GM21786 (cell line): ENCODE measurements around the gene ERF.
A peak's percentile ranks its signal among the peaks of the same experiment; 100 is the strongest.

ENCODE experiments used
- ATAC-seq: cut with Tn5 transposase; IDR thresholded peaks from one replicate; pipeline ENCODE4 v1.9.1; 2021; ENCODE audit not compliant: unreplicated experiment

Gene ERF

DNA sequence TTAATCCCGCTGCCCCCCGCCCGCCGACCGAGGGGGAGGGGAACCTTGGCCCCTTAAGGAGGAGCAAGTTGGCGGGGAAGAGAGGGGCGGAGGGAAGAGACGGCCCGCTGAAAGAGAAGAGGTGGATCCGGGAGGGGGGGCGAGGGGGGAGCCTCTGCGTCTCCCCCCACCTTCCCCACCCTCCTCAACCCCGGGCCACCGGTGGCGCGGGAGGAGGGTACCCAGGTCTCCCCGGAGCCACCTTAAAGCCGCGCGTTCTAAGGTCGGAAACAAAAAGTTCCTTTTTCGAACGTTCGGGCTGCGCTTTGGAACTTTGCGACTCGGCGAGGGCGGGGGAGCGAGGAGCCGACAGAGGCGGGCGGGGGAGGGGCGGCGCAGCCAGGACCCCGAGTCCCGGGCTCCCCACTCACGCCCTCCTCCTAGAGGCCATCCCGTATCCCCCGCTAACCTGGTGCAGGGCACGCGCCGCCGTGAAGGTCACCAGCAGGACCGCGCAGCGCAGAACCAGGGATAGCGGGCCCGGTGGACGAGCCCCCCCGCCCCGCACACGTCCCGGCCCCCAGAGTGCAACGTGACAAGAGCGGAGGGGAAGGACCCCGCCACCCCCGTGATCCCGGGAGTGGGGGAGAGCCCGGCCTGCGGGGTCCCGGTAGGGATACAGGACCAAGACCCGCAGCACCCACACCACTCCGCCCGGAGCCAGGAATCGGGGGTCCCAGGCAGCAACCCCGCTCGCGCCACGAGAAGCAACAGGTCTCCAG lies 659 bp downstream of the ERF start:
- peak; percentile 40 for ATAC-seq

DNA sequence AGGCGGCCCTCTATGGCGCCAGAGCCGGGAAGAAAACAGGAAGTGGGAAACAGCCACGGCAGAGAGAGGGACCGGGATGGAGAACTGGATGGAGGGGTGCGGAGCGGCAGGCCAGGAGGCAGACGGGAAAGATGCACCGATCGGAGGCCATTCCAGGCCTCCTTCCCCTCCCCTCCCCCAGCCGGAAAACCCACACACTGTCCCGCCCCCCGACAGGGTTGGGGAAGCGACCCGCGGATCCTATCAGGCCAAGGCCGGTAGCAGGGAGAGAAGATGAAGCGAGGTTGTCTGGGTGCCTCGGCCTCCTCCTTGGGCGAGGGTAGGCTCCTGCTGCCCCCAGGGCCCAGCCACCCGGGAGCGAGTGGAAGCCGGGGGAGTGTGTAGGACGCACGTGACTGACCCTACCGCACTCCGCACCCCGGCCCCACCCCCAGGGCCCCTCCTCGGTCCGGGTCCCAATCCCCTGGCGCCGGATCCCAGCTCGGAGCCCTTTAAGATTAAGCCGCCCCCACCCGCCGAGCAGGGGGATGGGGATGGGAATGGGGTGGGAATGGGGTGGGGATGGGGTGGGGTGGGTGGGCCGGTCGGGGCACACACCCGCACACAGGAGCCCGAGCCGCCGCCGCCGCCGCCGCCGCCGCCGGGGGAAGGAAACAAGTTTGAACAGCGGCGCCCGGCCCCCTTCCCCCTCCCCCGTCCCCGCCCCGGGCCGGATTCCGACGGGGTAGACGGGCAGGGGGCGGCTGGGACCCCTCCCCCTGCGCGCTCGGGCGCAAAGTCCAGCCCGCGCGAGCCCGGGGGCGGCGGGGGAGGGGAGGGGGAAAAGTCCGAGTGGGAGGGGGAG lies 1.5 kb downstream of the ERF start:
- ATAC-seq: peak; percentile 13

DNA sequence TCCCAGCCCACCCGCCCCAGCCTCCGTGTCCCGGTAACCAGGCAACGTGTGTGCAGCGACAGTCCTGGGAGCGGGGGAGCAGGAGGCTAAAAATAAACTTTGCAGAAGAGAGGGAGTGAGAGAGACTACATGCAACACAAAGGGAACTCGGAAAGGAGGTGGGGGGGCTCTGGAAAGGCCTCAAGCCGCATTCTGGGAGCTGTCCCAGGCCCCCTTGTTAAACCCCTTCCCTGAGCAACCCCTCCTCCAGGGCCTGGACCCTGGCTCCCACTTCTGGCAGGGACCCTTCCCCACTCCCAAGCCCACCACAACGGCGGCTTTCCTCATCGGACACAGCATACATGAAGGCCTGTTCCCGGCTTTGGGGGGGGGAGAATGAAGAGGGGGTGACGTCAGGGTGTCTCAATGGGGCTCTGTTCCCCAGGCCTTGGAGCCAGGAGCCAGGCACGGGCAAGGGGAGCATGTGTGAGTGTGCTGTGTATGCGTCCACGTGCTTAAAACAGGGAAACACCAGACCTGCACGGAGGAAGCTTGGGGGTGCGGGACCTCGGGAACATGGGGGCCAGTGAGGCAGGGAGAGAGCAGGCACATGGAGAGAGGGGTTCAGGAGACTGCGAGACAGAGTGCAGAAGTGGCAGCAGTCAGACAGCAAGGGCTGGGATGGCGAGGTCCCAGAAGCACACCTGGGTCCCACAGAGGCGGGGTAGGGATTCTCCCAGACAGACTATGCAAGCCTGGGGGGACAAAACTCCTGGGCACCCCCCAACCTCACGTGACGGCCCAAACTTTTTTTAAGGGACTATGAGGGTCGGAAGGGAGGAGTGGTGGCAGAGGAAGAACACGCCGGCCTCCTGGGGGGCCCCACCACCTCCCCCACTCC lies 2.3 kb downstream of the ERF start:
- no peak for ATAC-seq

DNA sequence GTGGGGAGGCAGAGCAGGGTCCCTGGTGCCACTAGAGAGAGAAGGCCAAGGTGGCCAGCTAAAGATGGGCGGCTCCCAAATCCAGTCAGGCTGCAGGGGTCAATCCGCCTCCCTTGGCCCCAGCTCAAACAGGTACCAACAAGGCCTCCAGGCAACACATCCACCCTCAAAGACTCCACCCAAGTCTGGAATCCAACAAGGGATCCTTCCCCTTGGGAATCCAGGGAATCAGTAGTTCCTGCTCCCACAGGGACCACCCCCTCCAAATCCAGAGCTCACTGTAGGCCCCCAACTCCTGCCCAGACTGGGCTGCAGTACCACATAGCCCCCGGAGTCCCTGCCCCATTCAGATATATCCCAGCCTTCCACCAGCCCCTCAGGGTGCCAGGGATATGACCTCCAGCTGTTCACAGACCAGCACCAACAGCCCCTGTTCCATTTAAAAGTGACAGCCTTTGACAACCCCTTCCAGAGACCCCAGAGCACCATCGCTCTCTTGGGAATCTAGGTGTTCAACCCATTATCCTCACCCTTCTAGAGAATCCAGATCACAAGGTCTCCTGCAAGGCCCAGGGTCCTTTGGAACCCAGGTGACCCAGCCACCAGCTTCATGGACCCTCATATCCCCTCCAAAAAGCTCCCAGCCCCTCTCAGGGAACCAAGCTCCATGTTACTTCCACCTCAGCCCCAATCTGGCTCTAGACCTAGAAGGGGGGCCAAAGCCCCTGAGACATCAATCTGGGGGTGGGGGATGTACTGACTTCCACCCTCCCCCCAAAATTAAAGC lies 3.2 kb downstream of the ERF start:
- ATAC-seq: no peak

DNA sequence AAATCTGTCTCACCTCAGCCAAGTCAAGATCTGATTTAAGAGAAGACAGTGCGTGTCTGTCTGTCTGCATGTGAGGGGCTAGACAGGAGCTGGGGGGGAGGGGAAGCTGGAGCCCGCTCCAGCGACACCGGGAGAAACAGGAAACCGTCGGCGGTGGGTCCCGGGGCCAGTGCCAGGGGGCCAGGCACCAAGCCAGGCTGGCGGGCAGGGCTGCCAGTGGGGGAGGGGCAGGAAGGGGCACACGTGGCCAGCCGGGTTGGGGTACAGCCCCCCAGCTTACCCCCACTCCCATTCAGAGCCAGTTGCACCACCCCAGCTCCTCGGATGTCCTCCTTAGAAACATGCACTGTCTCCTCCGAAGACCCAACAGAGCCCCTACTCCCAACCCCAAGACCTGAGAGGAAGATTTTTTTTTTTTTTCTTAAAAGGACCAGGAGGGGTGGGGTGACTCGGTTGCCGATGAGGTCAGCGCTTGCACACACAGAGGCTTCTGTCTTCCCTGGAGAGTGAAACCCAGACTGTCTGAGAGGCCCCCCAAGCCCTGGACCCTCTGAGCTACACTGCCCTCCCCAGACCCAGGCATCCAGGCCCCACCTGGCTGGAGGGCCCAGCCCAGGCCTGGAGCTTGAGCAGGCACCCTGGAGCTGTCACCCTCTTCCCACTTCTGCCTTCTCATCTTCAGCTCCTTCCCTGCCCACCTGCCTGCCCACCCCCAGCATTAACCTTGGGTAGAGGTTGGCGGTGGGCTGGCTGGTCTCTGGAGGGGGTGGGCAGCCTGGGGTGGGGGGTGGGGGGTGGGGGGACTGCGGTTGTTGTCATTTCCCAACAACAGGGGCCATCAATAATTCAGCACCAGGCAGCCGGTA lies 4.0 kb downstream of the ERF start:
- ATAC-seq: no peak

DNA sequence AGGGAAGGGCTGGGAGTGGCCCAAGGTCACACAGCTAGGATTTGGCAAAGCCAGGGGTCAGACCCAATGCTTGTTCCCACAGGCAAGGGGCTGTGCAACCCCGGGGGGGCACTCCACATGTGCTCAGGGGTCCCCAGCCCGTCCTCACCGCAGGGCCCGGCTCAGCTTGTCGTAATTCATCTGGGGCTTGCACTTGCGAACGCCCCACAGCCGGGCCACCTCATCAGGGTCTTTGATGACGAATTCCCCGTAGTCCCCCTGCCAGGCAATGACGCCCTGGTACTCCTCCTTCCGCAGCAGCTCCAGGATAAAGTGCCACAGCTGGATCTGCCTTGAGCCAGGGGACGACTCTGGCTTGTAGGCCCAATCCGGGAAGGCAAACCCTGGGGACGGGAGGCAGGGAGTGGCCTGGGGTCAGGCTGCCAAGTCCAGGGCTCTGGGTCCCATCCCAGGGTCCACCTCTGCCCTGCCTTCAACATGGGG lies 4.7 kb downstream of the ERF start:
- ATAC-seq: no peak

DNA sequence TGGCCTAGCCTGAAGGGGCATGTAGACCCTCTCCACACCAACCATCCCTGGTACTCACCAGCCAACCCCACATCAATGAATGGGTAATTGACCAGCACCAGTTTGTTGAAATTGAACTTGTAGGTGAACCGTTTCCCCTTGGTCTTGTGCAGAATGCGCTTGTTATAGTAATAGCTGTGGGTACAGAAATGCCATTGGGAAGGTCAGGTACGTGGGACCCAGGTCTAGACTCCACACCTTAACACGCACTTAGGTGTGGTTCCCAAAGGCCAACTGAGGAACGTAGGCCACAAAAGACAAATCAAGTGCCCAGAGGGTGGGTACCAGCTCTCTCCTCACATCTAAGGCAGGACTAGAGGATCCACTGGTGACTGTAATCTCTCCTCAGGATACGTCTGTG lies 5.2 kb downstream of the ERF start:
- ATAC-seq: no peak

DNA sequence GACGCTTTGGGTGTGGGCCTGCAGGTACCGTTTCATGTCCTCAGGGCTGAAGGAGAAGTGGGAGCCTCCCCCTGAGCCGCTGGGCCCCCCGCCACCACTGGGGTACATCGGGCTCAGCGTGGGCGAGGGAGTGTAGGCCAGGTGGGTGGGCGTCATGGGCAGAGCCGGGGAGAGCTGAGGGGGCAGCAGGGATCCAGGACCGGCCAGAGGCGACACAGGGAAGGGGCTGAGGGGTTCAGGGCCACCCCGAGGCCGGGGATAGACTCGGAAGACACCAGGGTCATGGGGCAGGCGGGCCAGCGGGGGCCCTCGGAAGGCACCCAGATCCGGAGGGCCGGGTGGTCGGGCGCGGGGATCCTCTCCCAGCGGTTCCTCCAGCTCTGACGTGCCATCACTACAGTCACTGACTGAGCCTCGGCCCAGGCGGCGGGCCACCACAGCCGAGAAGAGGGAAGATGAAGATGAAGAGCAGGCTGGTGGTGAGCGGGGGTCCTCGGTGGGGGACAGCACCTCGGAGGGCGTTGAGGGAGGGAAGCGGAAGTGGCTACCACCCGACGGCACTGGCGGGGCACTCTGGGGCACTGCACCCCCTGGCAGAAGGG lies 5.7 kb downstream of the ERF start:
- no peak for ATAC-seq

DNA sequence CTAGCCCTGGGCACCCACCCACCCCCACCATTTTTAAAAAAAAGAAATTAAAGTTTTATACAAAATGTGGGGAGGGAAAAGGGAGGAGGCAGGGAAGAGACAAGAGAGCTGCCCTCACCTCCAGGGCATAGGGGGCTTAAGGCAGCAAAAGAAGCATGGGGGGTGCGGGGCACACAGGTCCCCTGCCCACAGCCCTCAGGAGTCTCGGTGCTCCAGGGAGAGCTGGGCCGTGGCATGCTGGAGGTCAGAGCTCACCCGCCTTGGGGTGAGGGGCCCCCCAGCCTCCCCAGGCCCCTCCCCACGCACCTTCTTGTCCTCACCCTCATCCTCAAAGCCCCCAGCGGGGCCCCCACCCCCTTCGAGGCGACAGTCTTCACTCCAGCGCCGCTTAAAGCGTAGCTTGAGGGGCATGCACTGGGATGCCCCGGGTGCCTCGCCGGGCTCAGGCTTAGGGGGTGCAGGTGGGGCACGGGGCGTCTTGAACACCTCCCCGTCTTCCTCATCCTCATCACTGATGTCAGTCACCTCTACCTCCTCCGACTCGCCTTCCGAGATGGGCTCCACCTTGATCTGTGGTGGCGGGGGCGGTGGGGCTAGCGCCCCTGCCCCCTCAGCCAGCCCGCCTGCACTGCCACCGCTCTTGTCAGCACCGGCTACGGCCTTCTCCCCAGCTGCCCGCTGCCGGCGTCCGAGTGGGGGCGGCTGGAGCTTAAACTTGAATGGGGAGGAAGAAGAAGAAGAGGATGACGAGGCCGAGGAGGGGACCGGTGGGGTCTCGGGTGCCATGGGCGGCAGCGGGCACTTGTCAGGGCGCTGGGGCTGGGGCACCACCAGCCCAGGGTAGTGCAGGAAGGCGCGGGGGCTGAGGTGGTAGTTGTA lies 6.4 kb downstream of the ERF start:
- ATAC-seq: no peak

DNA sequence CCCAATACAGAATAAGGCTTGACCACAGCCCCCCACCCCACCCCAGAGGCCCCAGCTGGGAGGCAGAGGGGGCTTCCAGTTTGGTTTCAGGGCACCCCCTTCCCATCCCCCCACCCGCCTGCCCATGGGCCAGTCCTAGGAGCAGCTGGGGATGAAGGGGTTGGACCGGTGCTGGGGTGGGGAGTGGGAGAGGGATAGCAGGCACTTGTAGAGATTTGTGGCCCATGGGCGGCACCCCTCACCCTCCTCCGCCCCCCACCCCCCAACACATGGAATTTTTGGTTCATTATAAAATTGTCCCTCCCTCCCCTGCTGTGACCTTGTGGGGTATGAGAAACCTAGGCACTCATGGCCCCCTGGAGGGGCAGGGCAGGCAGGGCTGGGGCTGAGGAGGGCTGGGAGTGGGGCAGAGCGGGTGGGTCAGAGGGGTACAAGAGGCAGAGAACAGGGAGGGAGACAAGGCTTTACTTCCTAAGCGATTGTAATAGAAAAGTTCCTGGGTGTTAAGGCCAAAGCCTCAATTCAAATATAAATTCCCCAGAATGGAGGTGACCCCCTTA lies 7.2 kb downstream of the ERF start:
- ATAC-seq: no peak

DNA sequence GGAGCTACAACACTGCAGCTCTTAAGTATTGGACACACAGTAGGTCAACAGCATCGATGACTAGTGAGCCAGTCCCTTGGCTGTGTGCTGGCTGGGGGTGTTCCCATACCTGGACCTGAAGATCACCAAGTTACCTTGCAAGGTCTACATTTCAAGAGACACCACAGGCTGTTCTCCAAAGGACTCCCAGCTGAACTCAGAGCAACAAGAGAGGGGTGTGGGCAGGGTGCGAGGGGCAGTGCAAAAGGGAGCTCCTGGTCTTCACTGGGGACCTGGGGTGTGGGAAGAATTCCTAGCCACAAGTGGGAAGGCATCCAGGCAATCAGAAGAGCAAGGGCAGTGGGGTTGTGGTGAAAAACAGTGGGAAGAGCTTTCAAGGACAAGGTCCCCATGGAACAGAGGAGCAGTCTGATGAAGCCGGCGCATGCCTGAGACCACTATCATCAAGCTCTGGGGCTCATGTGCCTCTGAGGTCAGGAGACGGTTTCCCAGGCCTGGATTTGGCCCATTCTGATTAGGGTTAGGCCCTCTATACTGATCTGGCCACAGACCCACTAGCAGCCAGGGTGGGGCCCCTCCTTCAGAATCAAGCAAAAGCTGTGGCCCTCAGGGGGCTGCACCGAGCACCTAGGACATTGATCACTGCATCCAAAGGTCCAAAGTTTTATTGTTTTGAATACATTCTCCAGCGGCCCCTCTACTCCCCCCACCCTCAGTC lies 7.8 kb downstream of the ERF start:
- ATAC-seq: no peak

DNA sequence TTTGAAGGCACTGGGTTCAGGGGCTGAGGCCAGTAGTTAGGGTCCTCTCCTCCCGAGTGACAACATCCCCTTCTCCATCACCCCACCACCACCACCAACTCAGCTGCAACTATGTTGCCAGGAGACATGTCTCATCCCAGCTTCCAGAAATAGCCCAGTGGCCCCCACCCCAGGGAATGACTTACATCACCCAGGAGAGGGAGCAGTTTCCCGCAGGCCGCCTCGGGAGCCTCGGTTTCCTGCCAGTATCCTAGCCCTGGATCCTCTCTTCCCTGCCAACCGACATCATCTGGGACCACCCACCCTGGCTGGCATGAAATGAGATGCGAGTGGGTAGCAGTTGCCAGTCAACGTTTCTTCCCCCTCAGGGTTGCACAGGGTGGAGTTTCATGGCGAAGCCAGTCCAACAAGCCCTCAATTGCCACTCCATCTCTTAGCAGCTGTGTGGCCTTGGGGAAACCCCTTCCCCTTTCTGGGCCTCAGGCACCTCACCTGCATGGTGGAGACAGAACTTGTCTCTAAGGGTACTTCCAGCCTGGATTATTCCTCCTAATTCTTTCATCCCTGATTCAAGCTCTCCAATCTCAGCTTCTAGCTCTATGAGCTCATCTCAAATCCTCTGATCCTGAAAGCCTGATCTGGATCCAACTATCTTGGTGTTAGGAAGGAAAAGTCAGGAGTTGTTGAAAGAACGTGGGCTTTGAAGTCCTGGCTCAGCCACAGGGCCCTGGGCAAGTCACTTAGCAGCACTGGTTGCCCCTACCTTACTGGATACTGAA lies 8.6 kb downstream of the ERF start:
- no peak for ATAC-seq

DNA sequence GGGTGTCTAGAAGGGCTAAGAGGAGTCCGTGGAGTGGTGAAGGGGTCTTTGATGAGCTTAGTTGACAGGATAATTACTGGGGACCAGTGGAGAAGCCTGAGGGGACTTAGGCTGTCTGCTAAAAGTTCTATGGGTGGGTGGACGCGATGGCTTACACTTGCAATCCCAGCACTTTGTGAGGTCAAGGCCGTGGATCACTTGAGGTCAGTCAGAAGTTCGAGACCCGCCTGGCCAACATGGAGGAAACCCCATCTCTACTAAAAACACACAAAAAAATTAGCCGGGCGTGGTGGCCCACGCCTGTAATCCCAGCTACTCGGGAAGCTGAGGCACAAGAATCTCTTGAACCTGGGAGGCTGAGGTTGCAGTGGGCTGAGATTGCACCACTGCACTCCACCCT lies 9.7 kb downstream of the ERF start:
- no peak for ATAC-seq

DNA sequence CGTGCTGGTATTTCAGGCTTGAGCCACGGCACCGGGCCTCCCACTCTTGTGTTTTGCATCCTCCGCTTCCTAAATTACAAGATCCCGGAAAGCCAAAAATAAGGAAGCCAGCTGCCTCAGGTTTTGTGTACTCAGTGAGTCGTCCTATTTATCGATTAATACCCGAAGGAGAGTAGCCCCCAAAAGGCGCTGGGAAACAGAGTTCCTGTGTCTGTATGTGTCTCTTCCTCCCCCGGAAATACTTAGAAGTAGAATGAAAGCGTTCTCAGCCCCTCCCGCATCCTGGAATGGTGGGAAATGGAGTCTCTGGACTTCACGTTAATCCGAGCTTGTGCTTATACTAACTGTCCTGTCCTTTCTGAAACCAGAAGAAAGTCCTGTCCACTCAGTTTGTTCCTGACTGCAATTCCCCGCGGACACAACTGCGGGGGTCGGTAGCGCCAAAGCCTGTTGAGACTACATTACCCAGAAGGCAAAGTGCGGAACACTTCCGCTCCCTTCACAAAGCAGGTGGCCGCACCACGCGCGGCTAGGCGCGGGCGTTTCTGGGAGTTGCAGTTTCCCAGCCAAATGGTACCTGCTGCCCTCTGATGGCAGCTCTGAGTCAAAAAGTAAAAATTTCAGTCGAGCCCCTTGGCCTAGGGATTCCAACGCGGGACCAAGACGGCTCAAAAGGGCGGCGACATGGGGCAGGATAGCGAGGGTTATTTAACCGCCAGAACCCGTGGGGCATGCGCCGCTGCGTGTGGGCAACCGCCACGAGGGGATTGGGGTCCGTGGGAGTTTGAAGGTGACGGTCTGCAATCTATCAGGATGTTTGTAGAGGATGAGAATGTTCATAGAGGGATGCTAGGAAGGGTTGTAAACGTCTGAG lies 10.3 kb downstream of the ERF start:
- no peak for ATAC-seq
